ENCODE data around the gene ZDHHC7.
A peak's percentile ranks its signal among the peaks of the same experiment; 100 is the strongest.

ZDHHC7 gene

GRCh38 chr16:84964386-84965128, 46.8 kb downstream of the ZDHHC7 start:
- DNase-seq (no peak), ATAC-seq (no peak)

- DNase-seq: no peak
- ATAC-seq: no peak
Observed at GRCh38 chr16:84963066-84963465, 48.3 kb downstream of the ZDHHC7 start.

DNA sequence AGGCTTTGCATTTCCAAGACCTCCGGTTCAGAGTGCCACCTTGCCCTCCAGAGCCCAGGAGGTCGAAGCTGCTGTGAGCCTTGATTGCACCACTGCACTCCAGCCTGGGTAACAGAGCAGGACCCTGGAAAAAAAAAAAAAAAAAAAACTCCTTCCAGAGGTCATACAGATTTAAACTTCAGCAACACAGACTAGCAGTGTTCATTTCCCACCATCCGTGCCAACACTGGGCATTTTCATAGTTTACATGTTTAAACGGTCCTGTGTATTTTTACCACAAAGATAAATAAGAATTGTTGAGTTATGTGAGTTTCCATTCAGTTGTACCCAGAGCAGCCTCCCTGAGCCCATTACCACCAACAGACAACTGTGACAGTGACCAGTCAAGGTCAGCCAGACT, 50.4 kb downstream of the ZDHHC7 start:
- ATAC-seq: no peak

GRCh38 chr16:84959784-84960417, 51.4 kb downstream of the ZDHHC7 start:
- DNase-seq: no peak
- no peak for ATAC-seq

More for the DNA sequence above, 50.4 kb downstream of the ZDHHC7 start:
- no peak for DNase-seq

DNA sequence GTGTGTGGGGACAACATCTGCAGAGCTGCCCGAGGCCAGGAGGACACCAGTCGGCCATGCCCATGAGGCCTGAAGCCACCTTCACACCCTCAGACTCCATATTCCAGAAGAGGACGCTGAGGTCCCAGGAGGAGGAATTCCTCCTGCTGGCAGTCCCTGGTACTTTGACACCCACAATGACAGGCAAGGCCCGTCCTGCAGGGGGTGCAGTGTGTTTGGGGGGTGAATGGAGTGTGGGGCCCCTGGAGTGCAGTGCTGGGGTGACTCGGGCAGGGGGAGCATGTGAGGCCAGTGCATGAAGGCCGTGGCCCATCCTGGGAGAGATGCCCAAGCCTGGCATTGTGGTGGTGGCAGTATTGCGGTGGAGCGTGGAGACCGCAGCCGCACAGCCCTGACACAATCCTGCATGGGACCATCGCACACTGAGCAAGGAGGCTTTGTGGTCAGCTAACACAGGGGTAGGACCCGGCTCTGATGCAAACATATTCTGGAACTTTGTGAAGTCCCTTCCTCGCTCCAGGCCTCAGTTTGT, 52.2 kb downstream of the ZDHHC7 start:
- ATAC-seq (peak; percentile 19), DNase-seq (no peak)

DNA sequence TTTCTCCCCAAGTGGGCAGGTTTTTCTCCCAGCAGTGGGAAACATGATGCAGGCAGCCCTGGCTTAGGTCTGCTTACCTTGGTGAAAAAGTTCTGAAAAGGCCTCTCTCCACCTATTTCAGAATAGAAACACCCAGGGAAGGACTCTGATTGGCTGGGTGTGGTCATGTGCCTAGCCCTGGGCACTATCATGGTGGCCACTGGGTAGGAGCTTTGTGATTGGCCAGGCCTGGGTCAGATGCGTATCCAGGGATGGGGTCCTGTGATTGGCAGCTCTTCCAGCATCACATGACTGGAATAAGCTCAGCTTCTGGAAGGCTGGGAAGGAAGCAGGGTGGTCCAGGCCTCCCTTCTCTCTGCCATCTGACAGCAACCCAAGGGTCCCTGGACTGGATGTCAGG, 53.5 kb downstream of the ZDHHC7 start:
- DNase-seq: no peak
- ATAC-seq: no peak

DNA sequence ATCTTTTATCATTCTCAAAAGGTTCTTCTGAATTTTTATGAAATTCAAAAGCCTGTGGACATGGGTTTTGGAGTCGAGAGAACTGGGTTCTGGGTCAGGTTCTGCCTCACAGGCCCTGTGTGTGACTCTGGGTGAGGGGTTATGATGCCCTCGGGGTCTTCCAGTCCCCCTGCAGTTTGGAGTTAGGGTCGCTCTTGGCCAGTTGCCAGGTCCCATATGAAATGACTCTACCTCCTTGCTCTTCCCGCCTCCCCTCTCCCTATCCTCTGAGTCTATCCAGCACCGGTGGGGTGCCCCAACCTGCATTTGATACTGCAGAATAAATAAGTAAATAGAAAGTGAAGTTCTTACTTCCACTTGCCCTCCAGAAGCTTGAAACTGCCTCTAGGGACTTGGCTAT, 54.1 kb downstream of the ZDHHC7 start:
- no peak for ATAC-seq
- no peak for DNase-seq

DNA sequence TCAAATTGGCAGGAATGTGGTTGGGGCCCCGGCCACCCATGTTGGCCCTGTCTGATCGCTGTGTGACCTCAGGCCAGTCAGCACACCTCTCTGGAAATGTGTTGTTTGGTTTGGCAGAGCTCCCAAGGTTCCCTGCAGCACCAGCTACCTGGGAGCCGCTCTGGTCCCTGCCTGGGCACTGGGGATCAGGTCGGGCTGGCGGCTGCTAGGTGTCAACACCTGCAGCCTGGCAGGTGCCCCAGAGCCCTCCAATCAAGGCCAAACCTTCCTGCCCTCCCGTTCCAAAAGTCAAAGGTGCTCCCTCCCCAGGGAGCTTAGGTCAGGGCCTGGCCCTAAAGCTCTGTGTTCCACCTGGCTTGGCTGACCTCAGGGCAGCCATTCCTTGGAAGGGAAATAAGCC, 55.9 kb downstream of the ZDHHC7 start:
- ATAC-seq (no peak), DNase-seq (no peak)

- no peak for ATAC-seq
- DNase-seq: no peak
Observed at GRCh38 chr16:84953190-84953746, 58.1 kb downstream of the ZDHHC7 start.

DNA sequence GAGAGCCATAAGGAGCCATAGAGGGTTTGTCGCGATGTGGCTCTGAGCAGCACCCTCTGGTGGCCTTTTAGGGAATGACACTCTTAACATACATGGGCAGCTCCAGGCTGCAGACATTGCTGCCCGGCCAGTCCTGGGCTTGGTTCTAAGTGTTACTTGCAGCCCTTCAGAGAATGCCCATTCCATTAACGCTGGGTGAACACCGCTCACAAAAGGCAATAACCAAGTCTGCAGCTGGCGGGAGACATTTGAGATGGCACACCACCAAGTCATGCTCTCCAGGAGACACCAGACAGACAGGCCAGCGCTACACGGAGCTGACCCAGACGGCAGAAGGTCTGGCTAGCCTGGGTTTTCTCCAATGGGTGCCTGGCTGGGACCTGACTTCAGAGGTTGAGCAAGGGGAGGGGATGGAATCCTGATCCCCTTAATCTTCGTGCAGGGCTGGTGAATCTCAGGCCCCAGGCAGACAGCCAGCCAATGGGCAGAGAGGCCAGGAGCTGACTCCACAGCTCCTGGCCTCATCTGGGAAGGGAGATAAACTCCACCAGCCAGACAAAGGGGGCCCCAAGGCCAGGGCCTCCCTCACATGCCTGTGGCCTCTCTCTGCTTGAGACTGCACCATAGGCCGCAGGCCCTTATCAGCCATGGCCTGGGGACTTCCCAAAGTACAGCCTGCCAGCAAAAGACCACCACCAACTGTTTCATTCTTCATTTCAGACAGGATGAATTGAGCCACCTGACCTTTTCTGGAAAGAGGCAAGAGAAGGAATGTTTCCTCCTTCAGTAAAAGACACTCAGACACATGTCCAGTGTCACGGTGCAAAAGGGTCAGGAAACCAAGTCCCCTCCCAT, 58.8 kb downstream of the ZDHHC7 start:
- peak; percentile 73 for DNase-seq
- peak; percentile 81 for ATAC-seq

GRCh38 chr16:84950906-84951305, 60.4 kb downstream of the ZDHHC7 start:
- no peak for ATAC-seq

GRCh38 chr16:84949772-84950436, 61.4 kb downstream of the ZDHHC7 start:
- ATAC-seq: no peak
- no peak for DNase-seq

More at GRCh38 chr16:84950906-84951305, 60.4 kb downstream of the ZDHHC7 start:
- peak; percentile 42 for DNase-seq

GRCh38 chr16:84948851-84949610, 62.3 kb downstream of the ZDHHC7 start:
- ATAC-seq (no peak), DNase-seq (no peak)

DNA sequence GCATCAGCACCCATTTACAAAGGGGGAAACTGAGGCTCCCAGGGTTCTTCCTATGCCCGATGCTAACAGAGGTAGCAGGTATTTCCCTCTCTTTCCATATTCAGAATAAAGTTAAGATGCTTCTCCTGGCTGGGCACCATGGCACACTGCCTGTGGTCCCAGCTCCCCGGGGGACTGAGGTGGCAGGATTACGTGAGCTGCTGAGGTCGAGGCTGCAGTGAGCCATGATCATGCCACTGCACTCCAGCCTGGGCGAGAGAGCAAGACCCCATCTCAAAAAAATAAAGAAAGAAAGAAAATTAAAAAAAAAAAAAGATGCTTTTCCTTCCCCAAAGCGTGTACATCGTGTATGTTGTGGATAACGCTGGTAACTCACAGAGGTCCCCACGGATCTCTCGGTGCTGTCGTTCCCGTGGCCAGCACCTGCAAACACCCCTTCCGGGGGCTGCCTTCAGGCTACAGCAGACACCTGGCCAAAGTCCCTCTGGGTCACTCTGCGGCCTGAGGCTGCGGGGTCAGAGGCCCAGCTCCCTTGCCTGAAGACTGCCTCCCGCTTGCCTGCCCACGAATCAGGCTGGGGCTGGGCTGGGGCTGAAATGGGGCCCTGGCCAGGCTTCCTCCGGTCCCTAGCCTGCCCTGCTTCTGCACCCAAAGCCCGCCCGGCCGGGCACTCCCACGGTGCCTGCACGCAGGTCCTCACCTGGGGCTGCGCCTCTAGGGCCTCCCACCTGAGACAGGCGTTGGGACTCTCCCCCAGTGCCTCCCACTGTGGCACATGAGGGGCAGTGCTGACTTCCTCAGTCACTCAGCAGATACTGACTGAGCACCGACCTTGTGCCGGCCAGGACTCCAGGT, 63.1 kb downstream of the ZDHHC7 start:
- DNase-seq (no peak), ATAC-seq (no peak)

DNA sequence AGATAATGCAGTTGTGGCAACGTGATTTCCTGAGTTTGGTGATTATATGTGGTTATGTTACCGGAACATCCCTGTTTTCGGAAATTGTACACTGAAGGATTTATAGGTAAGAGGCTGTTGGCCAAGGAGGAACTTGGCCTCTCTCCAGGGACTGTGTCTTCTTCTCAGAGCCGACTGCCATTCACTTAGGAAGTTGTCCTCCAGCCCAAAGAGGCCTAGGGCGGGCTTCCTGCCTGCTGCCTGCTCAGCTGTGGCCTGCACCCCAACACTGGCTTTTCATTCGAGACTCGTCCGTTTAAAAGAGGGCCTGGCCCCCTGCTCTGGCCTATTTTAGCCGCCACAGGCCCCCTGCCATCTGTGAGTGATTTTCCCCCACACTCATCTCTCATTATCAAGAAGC, 64.3 kb downstream of the ZDHHC7 start:
- ATAC-seq (no peak), DNase-seq (no peak)

DNA sequence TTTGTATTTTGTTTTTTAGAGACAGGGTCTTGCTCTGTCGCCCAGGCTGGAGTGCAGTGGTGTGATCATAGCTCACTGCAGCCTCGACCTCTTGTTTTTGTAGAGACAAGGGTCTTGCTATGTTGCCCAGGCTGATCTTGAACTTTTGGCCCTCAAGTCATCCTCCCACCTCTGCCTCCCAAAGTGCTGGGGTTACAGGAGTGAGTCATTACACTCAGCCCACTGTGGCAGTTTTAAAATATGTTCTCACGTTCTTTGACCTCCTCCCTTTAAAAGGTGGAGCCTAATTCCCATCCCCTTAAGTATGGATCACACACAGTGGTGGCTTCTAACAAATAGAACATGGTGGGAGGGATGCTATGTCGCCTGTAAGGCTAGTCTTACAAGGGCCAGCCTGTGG, 67.7 kb downstream of the ZDHHC7 start:
- DNase-seq (no peak), ATAC-seq (no peak)

GRCh38 chr16:84942786-84943185, 68.5 kb downstream of the ZDHHC7 start:
- DNase-seq: no peak
- no peak for ATAC-seq

- no peak for ATAC-seq
- DNase-seq: no peak
Observed at GRCh38 chr16:84941921-84942320, 69.4 kb downstream of the ZDHHC7 start.

- ATAC-seq (no peak), DNase-seq (no peak)
Observed at GRCh38 chr16:84940670-84941551, 70.4 kb downstream of the ZDHHC7 start.
